ENCODE measurements around the gene THSD1. TPM values are rescaled to one million over a fixed set of nuclear protein-coding genes. Genes with fewer than 3 reads are reported as not detected.

Gene THSD1
- total RNA-seq = under 1 TPM; 0.67 to 0.69 TPM

GRCh38 chr13:52405767-52406494 is at the start of gene THSD1:
TSS of gene THSD1 (minus strand) at chr13:52406172. CDS start at chr13:52402600, 3,572 bp downstream.

GRCh38 chr13:52454820-52455676 is 49.1 kb upstream of the THSD1 start, which contains the start of gene CKAP2:
TSS of gene CKAP2 (plus strand) at chr13:52455478. CDS start at chr13:52455557, 79 bp downstream.

GRCh38 chr13:52450012-52450792 is 44.2 kb upstream of the THSD1 start, which contains the start of gene VPS36:
TSS of gene VPS36 (minus strand) at chr13:52450634. CDS start at chr13:52450594, 40 bp downstream.

Small RNA genes lying within 50 kb of the gene (small RNA-seq; reads per million reads assigned to genes)
- gene RNY4P24 = 0 to 0.04 reads per million in 2 donors

Other genes with a start within 250 kb of the THSD1 start
- gene NEK3, start 246.6 kb downstream of the THSD1 start, total RNA-seq = 1 to 10 TPM; 3.3 to 3.4 TPM
- 10 to 100 TPM; 31.6 to 34.4 TPM for gene VPS36, start 44.5 kb upstream of the THSD1 start, total RNA-seq
- 10 to 100 TPM; 30.6 to 43.6 TPM for gene CKAP2, start 49.3 kb upstream of the THSD1 start, total RNA-seq
- gene HNRNPA1L2, start 236.3 kb upstream of the THSD1 start, total RNA-seq = 1 to 10 TPM; 1.3 to 1.4 TPM
- 10 to 100 TPM; 17.9 to 25.3 TPM for gene SUGT1, start 246.7 kb upstream of the THSD1 start, total RNA-seq